PC-9 (cell line): ENCODE results near the gene TMEM161B. TPM values are rescaled to one million over a fixed set of nuclear protein-coding genes. Genes with fewer than 3 reads are reported as not detected.

ENCODE experiments used
- BruUV-seq: library from RNA; stranded (reverse); fragments of 400-500 nt; replicated peaks from 2 replicates; lab custom pipeline; 2021; lab: Mats Ljungman, UMichigan
- CTCF ChIA-PET: fragments of 300-600 bp; sonication (Branson Sonifier 250); formaldehyde crosslinking; loops from one replicate; lab custom pipeline; 2022; ENCODE audit warnings: antibody characterized with exemption; lab: Charles Lee
- POLR2A ChIA-PET: fragments of 300-600 bp; sonication (Branson Sonifier 250); formaldehyde crosslinking; loops from one replicate; lab custom pipeline; 2022; ENCODE audit warnings: antibody characterized with exemption; ENCODE audit not compliant: unreplicated experiment; lab: Charles Lee
- DNase-seq, 2 experiments: peaks; one replicate each; pipeline versions ENCODE4 v3.0.0 to v3.0.0-alpha.2; 2015 to 2022; ENCODE audit warnings: mixed read lengths in 1 of 2
- H2AFZ ChIP-seq: fragments of 200-600 bp; sonication (generic); 2 replicates; pipeline ENCODE4 v1.8.1; 2017; ENCODE audit warnings: antibody characterized with exemption
- H3F3A ChIP-seq: fragments of 200-600 bp; sonication (generic); 2 replicates; pipeline ENCODE4 v1.8.1; 2017; ENCODE audit warnings: antibody characterized with exemption, mild to moderate bottlenecking, low read depth; ENCODE audit not compliant: insufficient read depth
- H3K27ac ChIP-seq: fragments of 200-600 bp; sonication (generic); 2 replicates; pipeline ENCODE4 v1.6.1; 2016; ENCODE audit warnings: mixed run types
- H3K27me3 ChIP-seq: fragments of 200-600 bp; sonication (generic); 2 replicates; pipeline ENCODE4 v1.6.1; 2016; ENCODE audit warnings: low read depth, mixed run types; ENCODE audit not compliant: insufficient read depth
- H3K36me3 ChIP-seq: fragments of 200-600 bp; sonication (generic); 2 replicates; pipeline ENCODE4 v1.6.1; 2016; ENCODE audit warnings: low read depth, mixed run types
- H3K4me1 ChIP-seq: fragments of 200-600 bp; sonication (generic); replicated peaks from 2 replicates; pipeline ENCODE4 v1.6.1; 2016; ENCODE audit warnings: mixed run types; ENCODE audit not compliant: insufficient read depth
- H3K4me2 ChIP-seq: fragments of 200-600 bp; sonication (generic); 2 replicates; pipeline ENCODE4 v1.6.1; 2017; ENCODE audit warnings: mixed run types
- H3K4me3 ChIP-seq: fragments of 200-600 bp; sonication (generic); 2 replicates; pipeline ENCODE4 v1.6.1; 2016; ENCODE audit warnings: mixed run types
- H3K79me2 ChIP-seq: fragments of 200-600 bp; sonication (generic); 2 replicates; pipeline ENCODE4 v1.6.1; 2017; ENCODE audit warnings: low read depth, mixed run types
- H3K9me2 ChIP-seq: fragments of 200-600 bp; sonication (generic); 2 replicates; pipeline ENCODE4 v1.8.1; 2017; ENCODE audit warnings: mild to moderate bottlenecking; ENCODE audit not compliant: insufficient read depth
- H3K9me3 ChIP-seq: fragments of 200-600 bp; sonication (generic); 2 replicates; pipeline ENCODE4 v1.8.1; 2016; ENCODE audit warnings: low read depth; ENCODE audit not compliant: insufficient read depth
- H4K20me1 ChIP-seq: fragments of 200-600 bp; sonication (generic); 2 replicates; pipeline ENCODE4 v1.8.1; 2017; ENCODE audit not compliant: insufficient read depth
- EZH2 ChIP-seq: fragments of 200-600 bp; sonication (generic); IDR thresholded peaks from 2 replicates; pipeline ENCODE4 v1.8.0; 2017; ENCODE audit warnings: antibody characterized with exemption, low read depth
- intact Hi-C: fragments of 100-400 bp; cut with micrococcal nuclease; formaldehyde crosslinking; loops from one replicate; pipeline ENCODE4 v1.10.0; 2022; ENCODE audit not compliant: unreplicated experiment
- total RNA-seq: library from RNA; stranded (reverse); gene quantifications from 2 replicates; pipeline ENCODE4 v1.2.3, GENCODE V29; 2021
- TF ChIP-seq, protein P1 (sequence below): fragments of 200-600 bp; sonication (generic); conservative IDR thresholded peaks from 2 replicates; pipeline ENCODE4 v1.6.1; 2017; ENCODE audit warnings: mixed run types, antibody characterized with exemption, mild to moderate bottlenecking, moderate library complexity

The TMEM161B gene
- total RNA-seq, 1 experiment from 2014 or later = 24.8 TPM

DNA sequence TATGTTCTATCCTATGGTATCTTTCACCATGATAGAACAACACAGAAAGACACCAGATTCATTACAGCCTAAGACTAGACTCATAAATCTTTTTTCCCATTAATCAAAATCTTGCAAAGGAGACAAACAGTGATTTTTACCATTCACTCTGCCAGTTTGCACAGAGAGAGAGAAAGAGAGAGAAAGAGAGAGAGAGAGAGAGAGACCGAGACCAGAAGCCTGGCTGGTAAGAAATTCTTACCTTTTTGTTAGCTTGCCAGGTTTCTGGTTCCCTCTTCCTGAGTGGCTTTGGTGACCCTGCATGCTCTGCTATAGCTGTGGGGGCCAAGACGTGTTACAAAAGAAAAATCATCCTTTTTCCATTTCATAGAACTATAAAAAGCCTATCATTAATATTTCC is 18.6 kb downstream of the TMEM161B start:
- no peak overlapping the region for H3K4me3 ChIP-seq
- no TSS peak for BruUV-seq
- H3K4me2 ChIP-seq = no peak overlapping the region
- peaks cover 15% of the 10 kb centered on the region for H3F3A ChIP-seq
- ChIA-PET POLR2A (no interaction called here), CTCF (no interaction called here)
- no peaks in the 10 kb centered on the region; the same call in 1 of the 2 replicates for H3K9me2 ChIP-seq
- no peak overlapping the region for H3K27ac ChIP-seq
- peaks cover 20% of the 10 kb centered on the region for H3K36me3 ChIP-seq
- H4K20me1 ChIP-seq = no peaks in the 10 kb centered on the region
- H2AFZ ChIP-seq = no peak overlapping the region
- intact Hi-C loops = no loop called here
- H3K9me3 ChIP-seq = no peaks in the 10 kb centered on the region; the same call in 1 of the 2 replicates
- TF ChIP-seq EZH2 = no peak
- TF ChIP-seq, protein P1, sequence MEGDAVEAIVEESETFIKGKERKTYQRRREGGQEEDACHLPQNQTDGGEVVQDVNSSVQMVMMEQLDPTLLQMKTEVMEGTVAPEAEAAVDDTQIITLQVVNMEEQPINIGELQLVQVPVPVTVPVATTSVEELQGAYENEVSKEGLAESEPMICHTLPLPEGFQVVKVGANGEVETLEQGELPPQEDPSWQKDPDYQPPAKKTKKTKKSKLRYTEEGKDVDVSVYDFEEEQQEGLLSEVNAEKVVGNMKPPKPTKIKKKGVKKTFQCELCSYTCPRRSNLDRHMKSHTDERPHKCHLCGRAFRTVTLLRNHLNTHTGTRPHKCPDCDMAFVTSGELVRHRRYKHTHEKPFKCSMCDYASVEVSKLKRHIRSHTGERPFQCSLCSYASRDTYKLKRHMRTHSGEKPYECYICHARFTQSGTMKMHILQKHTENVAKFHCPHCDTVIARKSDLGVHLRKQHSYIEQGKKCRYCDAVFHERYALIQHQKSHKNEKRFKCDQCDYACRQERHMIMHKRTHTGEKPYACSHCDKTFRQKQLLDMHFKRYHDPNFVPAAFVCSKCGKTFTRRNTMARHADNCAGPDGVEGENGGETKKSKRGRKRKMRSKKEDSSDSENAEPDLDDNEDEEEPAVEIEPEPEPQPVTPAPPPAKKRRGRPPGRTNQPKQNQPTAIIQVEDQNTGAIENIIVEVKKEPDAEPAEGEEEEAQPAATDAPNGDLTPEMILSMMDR = no peak
- peaks cover 94% of the 10 kb centered on the region for H3K79me2 ChIP-seq
- no peak for DNase-seq
- H3K27me3 ChIP-seq = no peaks in the 10 kb centered on the region
- H3K4me1 ChIP-seq = peaks cover 33% of the 10 kb centered on the region

- Histone ChIP-seq H3K9me2 (no peaks in the 10 kb centered on the region; the same call in 1 of the 2 replicates), H3F3A (peaks cover 24% of the 10 kb centered on the region), H3K36me3 (peaks cover 24% of the 10 kb centered on the region), H4K20me1 (no peaks in the 10 kb centered on the region), H3K4me3 (no peak overlapping the region), H3K27me3 (no peaks in the 10 kb centered on the region), H3K79me2 (peaks cover 89% of the 10 kb centered on the region), H3K4me2 (no peak overlapping the region), H3K4me1 (peaks cover 33% of the 10 kb centered on the region), H3K9me3 (peaks cover 5% of the 10 kb centered on the region; the same call in 1 of the 2 replicates), H3K27ac (no peak overlapping the region), H2AFZ (no peak overlapping the region)
- POLR2A ChIA-PET = interaction anchor here (0.5 kb wide), 1 partner anchor 411 kb away, joined by 12 read pairs; no protein-coding TSS in a partner anchor
- no TSS peak for BruUV-seq
- no peak for DNase-seq
- TF ChIP-seq EZH2 = no peak
- TF ChIP-seq, protein P1 = no peak
- intact Hi-C loops = no loop called here
- CTCF ChIA-PET = no interaction called here
Observed at GRCh38 chr5:88248743-88249540, 19.7 kb downstream of the TMEM161B start.

GRCh38 chr5:88248094-88248493 is 20.6 kb downstream of the TMEM161B start:
- TF ChIP-seq, protein P1 = no peak
- no peak for TF ChIP-seq EZH2
- peaks cover 8% of the 10 kb centered on the region; the same call in 1 of the 2 replicates for H3K9me3 ChIP-seq
- H3K4me2 ChIP-seq = no peak overlapping the region
- H3K4me3 ChIP-seq = no peak overlapping the region
- H2AFZ ChIP-seq = no peak overlapping the region
- peaks cover 41% of the 10 kb centered on the region for H3K4me1 ChIP-seq
- H3K79me2 ChIP-seq = peaks cover 92% of the 10 kb centered on the region
- H3K27ac ChIP-seq = no peak overlapping the region
- peaks cover 26% of the 10 kb centered on the region for H3K36me3 ChIP-seq
- H4K20me1 ChIP-seq = no peaks in the 10 kb centered on the region
- intact Hi-C loops = no loop called here
- H3F3A ChIP-seq = peaks cover 26% of the 10 kb centered on the region
- no peaks in the 10 kb centered on the region for H3K27me3 ChIP-seq
- POLR2A ChIA-PET = no interaction called here
- no peaks in the 10 kb centered on the region; the same call in 1 of the 2 replicates for H3K9me2 ChIP-seq
- no TSS peak for BruUV-seq
- CTCF ChIA-PET = no interaction called here
- no peak for DNase-seq
